NCI-H446 treated with DMSO at 0.1 percent for 48 hours (cell line): ENCODE measurements around the gene GPR89B.
"Not testable (repeated sequence)": the region's sequence is repeated elsewhere in the genome, so short reads cannot be mapped to it uniquely, and the experiment has no call there.

Experiments
- DNase-seq: peaks from one replicate; lab custom pipeline; 2025; lab: John Stamatoyannopoulos, UW

Gene GPR89B

DNA sequence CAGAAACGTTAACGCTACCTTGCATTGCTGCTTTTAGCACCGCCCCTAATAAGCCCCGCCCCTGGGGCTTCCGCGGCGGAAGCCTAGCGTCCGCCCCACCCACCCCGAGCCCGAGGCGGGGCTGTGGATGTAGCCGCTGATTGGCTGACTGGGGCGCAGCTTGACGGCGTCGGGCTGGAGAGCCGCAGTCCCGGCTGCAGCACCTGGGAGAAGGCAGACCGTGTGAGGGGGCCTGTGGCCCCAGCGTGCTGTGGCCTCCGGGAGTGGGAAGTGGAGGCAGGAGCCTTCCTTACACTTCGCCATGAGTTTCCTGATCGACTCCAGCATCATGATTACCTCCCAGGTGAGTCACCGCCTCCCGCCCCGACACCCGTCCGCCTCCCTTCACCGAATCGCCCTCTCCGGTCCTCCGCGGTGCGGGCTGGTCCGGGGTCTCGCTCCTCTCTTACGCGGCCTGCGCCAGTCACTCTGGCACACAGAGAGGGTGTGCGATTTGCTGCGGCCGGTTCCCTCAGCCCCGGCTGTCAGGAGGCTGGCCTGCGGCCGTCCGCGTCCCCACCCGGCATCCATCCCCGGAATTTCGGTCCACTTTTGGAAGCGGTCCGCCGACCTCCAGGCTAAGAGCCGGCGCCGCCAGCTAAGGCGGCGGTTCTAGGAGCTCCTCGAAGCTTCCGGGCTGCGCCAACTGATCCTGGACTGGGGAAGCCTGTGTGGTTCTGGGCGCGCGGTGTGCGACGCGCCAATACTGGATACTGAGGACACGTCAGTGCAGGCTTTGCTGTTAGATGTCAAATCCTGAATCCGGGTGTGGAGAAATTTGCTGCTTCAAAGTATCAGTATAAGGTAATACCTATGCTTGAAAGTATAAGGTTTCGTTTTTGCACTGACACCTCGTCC lies at the start of gene GPR89B:
Gene GPR89B (plus strand): TSS at position 185 of the 897 bp plus-strand sequence. CDS start 117 bp downstream, at position 302.
- DNase-seq, result peak; percentile 71

DNA sequence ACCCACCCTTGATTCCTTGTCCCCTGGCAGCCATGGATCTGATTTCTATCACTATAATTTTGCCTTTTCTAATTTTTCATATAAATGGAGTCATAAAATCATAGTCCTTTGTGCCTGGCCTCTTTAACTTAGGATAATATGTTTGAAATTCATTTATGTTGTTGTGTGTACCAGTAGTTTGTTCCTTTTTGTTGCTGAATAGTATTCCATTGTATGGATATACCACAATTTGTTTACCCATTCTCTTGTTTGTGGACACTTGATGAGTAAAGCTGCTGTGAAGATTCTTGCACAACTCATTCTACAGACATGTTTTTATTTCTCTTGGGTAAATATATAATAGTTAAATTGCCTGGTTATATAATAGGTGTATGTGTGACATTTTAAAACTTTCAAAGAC lies 48.3 kb upstream of the GPR89B start:
- no peak for DNase-seq

DNA sequence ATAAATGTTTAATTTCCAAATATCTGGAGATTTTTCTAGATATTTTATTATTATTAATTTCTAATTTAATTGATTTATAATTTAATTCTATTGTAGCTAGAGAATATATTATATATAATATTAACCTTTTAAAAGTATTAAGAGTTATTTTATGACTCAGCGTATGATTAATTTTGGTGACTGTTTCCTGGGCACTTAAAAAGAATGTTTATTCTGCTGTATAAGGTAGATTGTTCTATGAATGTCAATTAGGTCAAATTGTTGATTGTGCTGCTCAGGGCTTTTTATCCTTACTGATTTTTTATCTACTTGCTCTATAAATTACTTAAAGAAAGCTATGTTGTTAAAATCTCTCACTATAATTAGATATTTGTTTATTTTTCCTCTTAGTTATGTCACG lies 45.7 kb upstream of the GPR89B start:
- no peak for DNase-seq

DNA sequence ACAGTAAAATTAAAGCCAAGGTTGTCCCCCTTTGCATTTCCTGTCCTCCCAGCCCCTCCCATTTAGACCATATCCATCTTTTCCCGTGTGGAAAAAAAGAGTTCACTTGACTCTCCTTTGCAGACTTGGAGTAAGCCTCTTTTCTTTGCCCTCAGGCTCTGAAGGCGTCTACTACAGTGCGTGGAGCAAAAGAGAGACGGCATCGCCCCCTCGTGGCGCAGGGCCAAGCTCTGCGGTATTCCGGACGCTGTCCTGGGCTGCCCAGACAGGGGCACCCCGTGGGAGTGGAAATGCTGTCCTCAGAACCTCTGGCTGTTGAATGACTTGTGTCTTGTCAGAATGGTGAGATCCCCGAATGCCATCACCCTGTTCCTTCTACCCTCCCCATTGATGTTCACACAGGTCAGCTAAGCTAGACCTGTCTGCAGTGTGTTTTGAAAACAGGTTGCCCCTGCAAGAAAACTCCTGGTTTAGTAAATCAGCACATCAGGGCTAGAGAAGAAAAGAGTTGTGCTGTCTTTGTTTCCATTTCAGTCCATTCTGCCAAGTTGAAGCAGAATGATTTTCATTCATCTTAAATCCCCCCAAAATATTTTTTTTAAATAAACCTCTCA lies 37.9 kb upstream of the GPR89B start:
- no peak for DNase-seq

DNA sequence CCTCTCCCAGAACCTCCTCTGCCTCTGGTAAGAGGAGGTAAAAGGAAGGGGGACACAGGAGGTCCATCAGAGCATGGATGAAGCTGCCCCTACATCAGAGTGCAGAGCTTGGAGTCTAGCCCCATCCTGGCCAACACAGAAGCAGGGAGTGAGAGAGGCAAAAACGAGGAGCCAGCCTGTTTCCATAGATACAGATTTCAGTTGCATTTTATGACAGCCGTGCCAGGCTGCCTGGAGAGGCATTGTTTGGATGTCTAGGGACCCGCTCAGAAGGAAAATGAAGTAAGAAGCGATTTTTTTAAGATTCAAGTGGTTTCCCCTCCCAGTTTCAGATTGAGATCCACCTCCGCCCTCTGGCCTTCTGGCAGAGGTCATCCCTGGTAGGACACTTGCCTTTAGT lies 37.1 kb upstream of the GPR89B start:
- DNase-seq, result no peak

DNA sequence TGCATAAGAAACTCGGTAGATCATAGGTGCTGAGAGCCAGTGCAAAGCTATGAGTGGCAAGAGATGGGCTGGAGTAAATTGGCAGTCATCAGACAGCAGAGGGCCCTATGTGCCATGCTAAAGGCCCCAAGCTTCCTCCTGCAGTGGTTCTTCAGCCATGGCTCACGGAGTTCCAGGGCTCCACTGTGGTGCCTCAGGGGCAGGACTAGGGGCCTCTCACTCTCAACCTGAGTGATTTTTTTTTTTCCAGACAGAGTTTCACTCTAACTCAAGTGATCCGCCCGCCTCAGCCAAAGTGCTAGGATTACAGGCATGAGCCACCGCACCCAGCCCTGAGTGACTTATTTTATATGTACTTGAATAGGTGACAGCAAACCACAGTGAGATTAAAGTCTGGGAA lies 36.0 kb upstream of the GPR89B start:
- DNase-seq, result no peak

DNA sequence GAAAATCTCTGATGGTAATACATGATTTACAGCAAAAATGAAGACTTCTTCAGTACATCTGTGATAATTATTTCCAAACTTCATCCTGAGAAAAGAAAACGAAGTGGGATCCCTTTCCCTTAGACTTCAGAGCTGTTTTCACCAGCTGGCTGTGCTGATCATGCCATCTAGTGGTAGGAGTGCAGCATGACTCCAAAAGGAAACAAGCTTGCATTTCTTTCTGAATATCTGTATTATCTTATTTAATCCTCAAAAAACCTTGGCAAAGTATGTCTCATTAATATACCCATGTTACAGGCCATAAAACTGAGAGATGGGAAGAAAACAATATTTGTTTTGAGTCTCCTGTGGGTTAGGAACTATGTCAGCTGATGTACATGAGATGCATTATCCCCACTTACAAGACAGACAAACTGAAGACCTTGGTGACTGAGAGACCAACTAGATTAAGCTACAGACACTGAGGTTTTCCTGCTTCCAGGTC lies 35.4 kb upstream of the GPR89B start:
- DNase-seq, result peak; percentile 1

DNA sequence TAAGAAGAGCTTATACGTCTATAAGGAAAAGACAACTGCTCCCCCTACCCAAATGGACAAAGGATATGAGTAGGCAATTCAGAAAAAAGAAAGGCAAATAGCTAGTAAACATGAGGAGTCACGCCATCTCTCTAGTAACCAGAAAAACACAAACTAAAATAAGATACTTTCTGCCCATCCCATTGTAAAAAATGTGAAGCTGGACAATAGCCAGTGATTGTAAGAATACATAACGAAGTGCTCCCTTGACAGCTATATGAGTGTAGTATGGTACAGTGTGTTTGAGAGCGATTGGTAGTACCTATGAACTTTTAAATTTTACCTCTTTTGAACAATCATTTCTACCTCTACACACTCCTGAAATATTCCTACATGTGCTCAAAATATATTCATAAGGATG lies 33.1 kb upstream of the GPR89B start:
- DNase-seq, result no peak

DNA sequence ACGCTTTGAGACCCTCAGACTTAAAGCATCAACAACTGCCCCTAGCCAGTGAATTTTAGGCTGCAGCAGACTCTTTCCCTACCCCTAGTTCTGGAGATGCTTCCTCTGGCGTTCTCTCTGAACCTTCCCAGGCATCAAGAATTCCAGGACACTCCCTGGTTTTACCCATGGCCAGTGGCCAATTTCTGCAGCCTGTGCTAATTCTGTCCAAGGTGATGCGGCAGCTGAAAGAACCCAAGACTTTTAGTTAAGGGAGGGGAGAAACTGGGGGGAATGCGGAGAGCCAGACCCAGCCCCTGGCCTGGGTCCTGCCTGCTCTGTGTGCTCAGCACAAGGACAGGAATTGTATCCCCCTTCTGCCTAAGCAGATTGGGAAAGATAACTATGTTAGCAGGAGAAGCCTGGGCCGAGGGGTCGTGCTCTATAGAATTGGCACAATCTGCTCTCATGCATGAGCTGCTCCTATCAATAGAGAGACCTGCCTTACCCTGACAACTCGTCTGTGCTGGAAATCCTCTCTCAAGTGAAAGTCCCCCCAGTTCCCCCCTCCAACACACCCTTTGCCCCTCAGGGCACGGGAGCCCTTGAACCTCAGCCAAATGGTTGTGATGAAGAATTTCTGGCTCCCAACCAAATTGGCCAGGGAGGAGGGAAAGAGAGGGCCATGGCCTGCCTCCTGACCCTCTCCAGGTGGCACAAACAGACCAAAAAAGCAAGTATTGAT lies 31.0 kb upstream of the GPR89B start:
- no peak for DNase-seq

DNA sequence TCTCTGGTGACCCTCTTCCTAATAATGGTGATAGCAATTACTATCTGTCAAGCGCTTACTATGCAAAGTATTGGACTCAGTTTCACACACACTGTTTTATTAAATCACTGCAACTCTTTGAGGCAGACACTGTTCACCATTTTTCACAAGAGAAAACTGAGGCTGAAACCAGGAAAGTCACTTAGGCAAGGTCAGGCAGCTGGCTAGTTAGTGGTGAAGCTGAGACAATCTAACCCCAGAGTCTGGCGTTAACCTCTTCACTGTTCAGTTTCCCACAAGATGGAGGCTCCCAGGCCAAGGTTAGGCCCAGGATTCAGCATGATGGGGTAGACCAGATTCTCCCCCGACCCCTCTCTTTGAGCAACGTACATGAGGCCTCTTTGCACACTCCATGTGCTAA lies 30.4 kb upstream of the GPR89B start:
- no peak for DNase-seq

DNA sequence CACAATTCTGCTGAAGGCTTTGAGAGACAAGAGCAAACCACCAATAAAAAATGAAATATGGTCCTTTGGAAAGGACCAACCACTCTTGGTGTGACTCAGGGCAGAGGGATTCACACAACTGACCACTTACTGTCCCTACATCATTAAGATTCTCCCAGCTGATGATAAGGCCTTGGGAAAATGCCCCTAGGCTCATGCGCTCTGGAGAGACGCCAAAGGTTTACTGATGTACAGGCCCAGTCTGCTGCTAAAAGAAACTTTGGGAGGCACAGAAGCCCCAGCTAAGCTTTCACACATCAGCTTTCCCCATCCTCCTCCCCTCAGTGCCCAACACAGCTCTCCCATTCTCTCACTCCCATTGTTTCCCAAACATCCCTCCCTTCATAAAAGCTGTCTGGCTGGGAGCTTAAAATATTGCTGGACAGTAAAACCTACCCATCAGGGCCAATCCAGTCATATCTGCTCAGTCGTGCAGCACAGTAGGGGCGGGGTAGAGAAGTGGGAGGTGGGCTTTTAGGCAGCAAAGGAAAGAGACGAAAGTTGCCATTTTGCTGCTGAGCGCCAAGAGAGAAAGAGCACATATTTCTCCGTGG lies 25.9 kb upstream of the GPR89B start, which contains the start of gene GJA8:
Gene GJA8 (plus strand): TSS at position 543 of the 593 bp plus-strand sequence. CDS start 5,161 bp downstream, outside the sequence.
- no peak for DNase-seq

DNA sequence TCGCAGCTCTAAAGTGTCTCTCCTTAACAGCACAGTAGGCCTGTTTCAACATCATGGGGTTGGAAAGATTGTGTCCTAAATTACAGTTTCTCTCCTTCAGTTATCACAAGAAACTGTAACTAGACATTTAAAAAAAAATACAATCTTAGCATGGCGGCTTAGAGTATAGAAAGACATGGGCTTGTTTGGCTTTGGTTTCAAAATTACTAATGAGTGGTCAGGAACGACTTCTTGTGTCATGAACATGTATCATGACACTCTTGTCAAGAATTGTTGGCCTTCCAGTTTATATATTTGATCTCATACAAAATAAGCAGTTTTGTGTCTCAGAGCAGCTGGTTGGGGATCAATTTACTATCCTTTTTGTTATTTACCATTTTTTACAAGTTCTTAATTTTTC lies 23.5 kb upstream of the GPR89B start:
- DNase-seq, result no peak

DNA sequence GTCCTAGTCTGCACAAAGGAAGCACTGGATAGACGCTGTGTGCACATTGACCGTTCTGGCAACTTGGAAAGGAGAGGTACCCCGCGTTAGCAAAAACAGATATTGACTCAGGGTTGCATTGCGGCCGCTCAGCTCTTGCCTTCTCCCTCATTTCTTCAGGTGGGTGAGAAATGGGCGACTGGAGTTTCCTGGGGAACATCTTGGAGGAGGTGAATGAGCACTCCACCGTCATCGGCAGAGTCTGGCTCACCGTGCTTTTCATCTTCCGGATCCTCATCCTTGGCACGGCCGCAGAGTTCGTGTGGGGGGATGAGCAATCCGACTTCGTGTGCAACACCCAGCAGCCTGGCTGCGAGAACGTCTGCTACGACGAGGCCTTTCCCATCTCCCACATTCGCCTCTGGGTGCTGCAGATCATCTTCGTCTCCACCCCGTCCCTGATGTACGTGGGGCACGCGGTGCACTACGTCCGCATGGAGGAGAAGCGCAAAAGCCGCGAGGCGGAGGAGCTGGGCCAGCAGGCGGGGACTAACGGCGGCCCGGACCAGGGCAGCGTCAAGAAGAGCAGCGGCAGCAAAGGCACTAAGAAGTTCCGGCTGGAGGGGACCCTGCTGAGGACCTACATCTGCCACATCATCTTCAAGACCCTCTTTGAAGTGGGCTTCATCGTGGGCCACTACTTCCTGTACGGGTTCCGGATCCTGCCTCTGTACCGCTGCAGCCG lies 20.3 kb upstream of the GPR89B start:
- DNase-seq, result no peak

DNA sequence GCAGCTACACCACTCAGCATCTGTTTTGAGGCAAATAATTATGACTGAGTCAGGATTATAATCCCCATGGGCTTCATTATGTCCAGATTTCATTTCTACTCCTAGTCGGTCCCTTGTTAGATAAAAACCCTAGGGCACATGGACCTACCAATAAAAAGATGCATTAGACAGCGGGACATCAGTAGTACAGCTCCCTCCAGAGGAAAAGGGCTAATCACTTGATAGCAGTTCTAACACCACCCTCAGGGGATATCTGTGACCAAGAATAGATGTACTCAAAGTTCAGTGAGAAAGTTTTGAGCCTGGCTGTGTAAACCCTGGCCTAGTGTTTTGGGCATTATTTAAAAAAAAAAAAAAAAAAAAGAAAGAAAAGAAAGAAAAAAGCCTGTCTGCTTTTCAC lies 15.7 kb upstream of the GPR89B start:
- DNase-seq, result no peak

DNA sequence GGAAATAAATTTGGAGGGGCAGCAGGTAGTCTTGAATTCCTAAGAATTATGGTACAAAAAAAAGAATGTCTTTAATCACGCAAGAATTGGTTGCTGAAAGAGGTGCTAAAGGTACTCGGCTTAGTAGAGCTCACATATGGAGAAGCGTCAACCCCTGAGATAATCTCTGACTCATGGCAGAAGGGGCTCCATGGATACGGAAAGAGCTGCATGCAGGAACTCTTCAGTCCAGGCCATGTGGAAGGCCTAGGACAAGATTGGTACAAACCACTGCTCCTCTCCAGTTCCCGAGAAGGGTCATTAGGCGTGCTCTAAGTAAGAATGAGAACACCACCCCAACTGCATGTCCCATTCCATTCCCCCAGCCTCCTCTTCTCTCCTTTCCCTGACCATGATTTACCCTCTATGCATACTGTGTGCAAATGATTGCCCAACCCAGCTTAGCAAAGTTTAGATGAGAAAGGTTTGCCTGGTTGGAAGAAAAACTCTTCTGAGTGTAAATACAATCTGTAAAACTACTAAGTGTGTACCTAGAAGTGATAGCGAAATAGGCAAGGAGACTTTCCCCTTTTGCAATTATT lies 14.8 kb upstream of the GPR89B start:
- no peak for DNase-seq

DNA sequence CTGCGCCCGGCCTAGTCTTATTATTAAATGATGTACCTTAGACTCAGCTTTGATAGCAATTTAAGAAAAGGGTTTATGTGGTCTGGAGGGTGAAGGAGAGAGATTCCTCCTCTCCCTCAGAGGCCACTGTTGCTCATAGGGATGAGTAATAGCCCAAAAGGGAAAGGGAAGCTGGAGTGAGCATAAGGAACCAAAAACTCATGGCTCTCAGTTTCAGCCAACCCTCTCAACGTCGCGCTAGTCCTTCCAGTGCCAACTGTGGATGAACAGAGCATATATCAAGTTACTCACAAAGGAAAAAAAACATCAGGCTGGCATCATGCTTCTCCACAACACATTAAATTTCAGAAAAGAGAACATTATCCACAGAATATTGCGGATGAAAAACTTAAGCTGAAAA lies 8.3 kb upstream of the GPR89B start:
- no peak for DNase-seq

DNA sequence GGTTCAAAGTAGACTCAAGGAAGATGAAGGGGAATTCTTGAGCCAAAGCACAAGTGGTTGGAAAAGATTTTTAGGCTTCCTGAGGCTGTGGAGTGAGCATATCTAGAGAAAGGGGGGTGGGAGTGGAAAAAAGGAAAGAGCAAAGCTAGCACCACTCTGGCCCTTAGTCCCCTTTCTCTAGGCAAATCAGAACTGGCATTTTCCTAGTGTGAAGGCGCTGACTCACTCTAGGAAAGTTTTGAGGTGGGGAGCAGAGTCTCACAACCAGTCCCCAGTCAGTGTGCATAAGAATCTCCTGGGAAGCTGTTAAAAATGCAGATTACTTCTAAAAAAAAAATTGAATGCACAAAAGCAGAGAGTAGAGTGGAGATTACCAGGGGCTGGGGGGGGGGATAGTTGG lies 3.4 kb upstream of the GPR89B start:
- no peak for DNase-seq

DNA sequence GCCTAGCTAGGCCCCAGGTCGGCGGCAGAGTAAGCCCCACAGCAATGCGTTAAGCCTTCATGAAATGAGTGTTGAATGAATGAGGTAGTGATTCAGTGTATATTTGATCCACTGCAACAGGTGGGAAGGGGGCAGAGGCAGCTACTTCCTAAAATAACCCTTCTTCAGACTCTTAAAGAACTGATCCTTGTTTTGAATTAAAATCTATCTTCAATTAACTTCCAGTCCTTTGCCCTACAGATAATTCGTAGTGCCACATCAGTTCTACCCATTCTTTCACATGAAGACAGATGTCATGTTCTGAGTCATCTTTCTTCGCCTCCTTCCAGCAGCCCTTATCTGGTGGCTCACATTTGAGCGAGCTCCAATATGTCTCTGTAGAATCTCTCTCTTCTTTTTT lies 1.0 kb upstream of the GPR89B start:
- not testable (repeated sequence) for DNase-seq

DNA sequence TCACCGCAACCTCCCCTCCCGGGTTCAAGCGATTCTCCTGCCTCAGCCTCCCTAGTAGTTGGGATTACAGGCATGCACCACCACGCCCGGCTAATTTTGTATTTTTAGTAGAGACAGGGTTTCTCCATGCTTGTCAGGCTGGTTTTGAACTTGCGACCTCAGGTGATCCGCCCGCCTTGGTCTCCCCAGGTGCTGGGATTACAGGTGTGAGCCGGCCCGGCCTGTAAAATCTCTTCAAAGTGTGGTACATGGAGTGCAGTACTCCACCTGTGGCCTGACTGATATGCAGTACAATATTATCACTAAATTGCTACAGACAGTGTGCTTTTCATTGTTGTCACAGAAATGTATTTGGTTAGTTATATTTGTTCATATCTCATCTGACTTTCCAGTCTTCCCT lies 531 bp upstream of the GPR89B start:
- not testable (repeated sequence) for DNase-seq

DNA sequence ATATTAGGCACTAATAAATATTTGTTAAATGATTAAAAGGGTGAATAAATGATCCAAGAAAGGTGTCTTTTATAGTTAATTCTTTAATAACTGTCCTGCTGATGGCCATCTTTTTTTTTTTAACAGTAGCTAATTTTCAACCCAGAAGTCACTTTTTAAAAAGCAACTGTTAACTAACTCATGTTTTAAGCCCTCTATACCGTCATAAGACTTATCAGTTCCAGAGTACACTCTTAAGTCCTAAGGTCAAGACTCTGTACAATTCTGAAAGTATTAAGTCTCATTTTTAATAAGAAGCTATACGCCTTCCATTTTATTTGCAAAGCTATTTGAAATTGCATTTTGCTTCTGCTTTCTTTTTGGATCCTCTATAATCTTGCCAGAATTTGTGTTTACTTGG lies 2.9 kb downstream of the GPR89B start:
- not testable (repeated sequence) for DNase-seq

DNA sequence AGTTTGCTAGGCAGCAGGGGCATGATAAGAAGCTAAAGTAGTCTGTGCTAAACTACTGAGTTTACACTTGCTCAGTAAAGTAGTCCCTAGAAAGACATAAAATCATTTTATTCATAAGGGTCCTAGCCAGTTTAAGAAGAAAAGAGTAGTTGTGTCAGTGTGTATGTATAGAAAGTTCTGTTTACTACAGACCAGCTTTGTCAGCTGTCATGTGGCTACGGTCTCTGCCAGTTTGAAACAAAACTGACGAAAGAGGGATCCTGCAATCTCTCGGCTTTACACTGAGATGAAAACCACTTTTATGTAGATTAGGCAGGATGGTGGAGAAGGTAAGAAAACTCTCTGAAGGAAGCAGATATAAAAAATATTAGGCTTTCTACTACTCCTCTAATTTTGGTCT lies 7.1 kb downstream of the GPR89B start:
- not testable (repeated sequence) for DNase-seq
